NOMO-1 treated with DMSO at 0.1 percent for 48 hours (cell line): ENCODE data around the gene ZBTB7A.

Experiments used
- DNase-seq: peaks from one replicate; lab custom pipeline; 2025; ENCODE audit not compliant: unreplicated experiment; lab: John Stamatoyannopoulos, UW

ZBTB7A gene

GRCh38 chr19:4037301-4037949 lies 29.3 kb downstream of the ZBTB7A start:
- no peak for DNase-seq

- no peak for DNase-seq
Observed at GRCh38 chr19:4036576-4037300, 30.0 kb downstream of the ZBTB7A start.

- DNase-seq: no peak
Observed at GRCh38 chr19:4035582-4035981, 31.1 kb downstream of the ZBTB7A start.

DNA sequence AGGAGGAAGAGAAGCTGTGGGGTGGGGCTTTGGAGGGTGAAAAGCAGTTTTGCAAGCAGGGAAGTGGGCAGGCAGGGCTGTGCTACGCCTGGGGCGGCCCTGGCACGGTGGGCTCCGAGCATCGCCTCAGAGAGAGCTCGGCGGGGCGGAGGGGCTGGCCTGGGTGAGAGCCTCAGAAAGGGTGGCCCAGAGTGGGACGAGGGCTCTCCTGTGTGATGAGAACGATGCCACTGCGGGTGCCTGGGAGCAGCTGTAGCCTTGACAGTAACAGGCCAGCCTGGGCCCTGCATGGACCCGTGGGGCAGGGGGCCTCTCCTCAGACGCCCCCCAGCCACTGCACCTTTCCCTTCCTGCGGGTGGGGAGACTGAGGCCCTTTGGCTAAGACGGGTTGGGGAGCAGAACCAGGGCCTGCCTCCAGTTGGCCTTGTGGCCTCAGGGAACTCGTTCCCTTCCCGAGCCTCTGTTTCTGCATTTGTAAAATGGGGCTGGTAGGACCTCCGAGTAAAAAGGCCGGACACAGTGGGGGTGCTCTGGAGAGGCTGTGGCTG lies 31.6 kb downstream of the ZBTB7A start:
- no peak for DNase-seq

DNA sequence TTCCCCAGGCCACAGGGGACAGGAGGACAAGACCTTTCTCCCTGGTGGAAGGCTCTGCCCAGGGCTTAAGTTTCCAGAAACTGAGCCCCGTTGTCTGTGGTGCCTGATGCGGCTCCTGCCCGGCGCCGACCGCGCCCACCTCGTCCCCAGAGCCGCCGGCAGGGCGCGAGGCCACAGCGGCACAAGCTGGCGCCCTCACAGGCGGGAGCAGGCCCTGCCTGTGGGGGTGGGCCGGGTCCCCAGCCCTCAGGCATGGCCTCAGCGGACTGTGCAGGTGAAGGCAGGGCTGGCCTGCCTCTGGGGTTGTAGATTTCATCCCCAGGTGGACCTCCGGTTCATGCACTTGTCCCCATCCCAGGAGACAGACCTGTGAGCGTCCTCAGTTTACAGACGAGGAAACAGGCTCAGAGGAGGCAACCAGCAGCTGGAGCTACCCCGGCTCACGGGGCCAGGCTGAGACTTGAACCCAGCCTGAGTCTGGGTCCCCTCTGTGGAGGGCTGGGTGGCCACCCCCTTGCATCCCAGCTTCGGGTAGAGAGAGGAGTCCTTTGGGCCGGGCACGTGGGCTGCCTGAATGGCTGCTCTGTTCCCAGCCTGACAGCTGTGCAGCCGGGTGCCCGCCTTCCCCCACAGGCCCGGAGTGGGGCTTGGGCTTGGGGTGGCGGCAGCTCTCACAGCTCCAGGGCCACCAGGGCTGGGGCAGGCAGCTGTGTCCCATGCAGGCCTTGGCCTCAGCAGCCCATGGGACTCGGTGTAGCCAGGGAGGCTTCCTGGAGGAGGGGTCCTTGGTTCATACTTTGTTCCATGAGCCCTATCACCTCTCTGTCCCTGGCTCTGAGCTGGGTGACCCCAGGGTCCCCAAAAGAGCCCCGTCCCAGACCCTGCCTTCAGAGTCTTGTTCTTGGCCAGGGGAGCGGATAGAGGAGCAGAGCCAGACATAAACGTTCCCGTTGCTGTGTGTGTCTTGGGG lies 32.4 kb downstream of the ZBTB7A start:
- DNase-seq: no peak

- no peak for DNase-seq
Observed at GRCh38 chr19:4033028-4033956, 33.4 kb downstream of the ZBTB7A start.

GRCh38 chr19:4032436-4032835 lies 34.3 kb downstream of the ZBTB7A start:
- no peak for DNase-seq

- DNase-seq: no peak
Observed at GRCh38 chr19:4031420-4031819, 35.3 kb downstream of the ZBTB7A start.

DNA sequence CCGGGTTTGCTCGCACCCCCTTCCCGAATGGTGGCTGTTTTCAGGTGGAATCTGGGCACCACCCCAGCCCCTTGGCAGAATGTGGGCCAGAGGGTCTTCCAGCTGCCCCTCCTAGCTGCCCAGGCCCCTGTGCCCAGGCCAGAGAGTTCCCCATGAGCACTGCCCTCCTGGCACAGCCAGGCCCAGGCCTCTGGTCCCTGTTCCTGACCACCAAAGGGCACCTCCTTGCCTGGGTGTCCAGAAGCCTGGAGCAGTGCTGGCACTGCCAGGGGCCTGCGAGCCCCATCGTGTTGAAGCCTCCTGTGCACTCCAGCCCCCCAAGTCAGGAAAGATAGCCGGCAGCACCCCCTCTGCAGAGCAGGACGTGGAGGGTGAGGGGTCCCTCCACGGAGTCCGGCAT lies 35.7 kb downstream of the ZBTB7A start:
- no peak for DNase-seq

DNA sequence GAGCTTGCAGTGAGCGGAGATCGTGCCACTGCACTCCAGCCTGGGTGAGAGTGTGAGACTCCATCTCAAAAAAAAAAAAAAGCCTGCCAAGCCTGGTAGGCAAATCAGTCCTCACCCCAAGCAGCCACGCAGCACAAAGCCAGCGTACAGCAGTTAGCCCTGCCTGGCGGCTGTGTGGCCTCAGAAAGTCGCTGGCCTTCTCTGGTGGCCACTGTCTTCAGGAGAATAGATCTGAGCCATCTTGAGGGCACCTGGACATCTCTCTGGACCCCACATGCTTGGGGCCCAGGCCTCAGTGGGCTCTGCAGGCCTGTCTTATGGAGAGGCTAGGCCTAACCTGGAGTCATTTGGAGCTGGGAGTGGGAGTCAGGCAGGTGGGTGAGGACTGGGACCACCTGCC lies 36.1 kb downstream of the ZBTB7A start:
- no peak for DNase-seq

DNA sequence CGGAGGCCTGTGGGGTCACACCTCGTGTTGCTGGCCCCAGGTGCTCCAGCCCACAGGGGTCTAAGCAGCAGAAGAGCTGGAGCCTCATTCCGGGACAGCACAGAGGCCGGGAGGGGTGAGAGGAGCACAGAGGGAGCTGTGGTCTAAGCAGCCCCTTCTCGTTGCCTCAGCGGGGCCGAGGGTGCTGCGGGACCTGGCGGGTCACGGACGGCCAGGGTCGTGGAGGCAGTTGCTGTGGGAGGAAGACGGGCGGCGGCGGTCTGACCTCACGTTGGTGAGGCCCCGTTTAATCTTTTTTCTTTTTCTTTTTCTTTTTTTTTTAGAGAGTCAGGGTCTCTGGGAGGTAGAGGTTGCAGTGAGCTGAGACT lies 37.5 kb downstream of the ZBTB7A start:
- no peak for DNase-seq

GRCh38 chr19:4028334-4029246 lies 38.1 kb downstream of the ZBTB7A start:
- no peak for DNase-seq

DNA sequence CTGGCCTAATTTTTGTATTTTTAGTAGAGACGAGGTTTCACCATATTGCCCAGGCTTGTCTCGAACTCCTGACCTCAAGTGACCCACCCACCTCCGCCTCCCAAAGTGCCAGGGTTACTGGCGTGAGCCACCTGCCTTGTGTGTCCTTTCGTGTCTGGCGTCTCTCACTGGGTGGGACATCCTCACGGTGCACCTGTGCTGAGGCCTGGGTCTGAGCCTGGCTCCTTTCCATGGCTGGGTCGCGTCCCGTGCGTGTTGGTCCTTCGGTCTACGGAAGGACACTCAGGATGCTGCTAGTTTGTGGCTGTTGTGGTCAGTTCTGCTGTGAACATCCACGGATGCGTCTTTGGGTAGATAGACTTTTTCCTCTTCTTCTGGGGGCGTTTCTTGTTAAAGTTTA lies 39.6 kb downstream of the ZBTB7A start:
- no peak for DNase-seq

DNA sequence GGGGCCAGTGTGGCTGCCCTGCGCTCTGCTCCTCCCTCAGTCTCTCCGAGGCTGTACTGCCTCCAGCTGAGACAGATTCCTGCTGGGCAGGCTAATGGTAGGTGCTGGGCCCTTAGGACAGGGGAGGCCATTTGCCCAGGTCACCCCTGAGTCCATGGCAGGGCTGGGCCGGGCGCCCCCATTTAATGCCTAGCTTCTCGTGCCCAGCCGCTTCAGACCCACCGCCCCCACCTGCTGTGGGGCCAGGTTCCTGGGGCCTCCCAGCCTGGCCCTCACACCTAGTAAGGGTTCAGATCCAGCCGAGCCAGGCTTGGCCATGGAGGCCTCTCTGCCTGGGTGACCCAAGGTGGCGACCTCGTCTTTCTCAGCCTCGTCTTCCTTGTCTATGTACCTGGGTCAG lies 41.4 kb downstream of the ZBTB7A start:
- DNase-seq: no peak

DNA sequence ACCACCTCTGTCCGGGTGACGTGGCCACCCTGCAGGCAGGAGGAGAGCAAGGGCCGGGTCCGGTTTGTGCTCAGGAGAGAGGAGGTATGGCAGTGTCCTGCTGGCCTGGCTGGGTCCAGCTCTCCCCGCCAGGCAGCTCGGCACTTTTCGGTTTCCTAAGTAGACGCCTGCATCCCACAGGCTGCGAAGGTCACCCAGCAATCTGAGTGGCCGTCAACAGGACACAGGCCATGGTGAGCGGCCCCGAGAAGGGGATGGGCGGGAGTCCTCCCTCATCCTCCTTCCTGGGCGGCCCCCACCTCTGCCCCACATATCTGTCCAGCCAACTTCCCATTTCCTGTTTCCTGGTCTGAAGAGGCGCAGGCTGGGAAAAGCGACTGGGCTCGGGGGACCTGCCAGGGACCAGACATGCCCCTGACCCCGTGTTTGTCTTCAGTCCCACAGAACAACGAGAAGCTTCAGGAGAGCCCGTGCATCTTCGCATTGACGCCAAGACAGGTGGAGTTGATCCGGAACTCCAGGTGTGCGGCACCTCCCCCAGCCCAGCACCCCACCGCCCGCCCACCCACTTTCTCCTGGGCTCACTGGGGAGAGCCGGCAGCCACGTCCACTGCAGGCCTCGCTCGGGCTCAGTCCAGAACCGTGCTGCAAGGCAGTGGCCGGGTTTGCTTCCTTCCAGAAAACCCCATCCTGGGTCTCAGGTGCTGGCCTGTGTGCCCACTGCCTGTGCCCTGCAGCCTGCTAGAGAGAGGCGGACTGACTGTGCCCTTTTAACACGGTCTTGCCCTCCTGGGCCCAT lies 42.9 kb downstream of the ZBTB7A start:
- no peak for DNase-seq

GRCh38 chr19:4019578-4019977 lies 47.1 kb downstream of the ZBTB7A start:
- no peak for DNase-seq

DNA sequence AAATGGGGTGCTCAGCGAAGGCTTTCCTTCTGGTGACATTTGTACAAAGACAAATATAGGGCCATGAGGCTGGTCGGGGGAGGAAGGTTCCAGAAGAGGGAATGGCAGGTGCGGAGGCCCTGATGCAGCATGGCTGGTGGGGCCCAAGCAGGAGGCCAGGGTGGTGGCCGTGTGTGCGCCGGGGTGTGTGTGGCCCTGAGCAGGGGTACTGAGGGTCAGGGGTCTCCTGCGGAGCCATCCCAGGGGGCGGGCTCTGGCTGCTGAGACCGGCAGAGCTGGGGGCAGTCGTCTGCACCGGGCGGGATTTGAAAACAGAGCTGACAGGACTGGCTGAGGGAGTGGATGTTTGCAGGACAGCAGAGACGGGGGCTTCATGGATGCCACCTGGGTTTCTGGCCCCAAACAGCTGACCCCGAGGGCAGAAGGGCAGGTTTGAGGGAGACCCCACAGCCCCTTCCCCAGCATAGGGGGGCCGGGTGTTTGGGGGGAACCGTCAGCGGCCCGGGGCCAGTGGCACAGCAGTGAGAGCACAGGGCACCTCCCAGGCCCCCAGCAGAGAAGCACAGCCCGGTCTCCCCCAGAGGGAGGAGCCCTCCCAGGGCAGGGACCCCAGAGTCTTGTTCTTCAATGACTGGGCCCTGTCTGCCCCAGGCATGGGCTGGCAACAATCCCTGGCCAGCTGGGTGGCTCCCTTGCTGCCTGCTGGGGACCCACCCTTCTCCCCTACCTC lies 47.8 kb downstream of the ZBTB7A start:
- DNase-seq: no peak

DNA sequence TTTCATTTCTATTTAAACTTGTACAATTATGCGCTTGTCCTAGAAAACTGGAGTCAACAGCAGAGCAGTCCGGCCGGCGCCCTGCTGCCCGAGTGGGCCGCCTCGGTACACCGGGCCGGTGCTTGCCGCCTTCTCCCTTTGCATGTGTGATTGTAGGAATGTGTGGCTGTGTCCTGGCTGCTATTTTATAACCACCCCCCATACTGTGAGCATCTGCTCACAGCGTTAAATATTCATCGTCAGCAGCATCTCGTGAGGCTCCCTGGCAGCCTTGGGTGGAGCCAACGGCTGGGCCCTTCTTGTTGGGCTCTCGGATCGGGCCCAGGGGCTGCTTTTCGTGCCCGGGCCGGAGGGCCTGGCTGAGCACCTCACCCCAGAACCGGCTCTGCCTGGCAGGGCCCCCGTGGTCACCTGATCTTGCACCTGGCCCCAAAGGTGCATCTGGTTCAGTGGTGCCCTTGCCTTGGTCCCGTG lies 48.5 kb downstream of the ZBTB7A start:
- no peak for DNase-seq
